Pulmonary artery endothelial cell (primary cell): ENCODE measurements around the gene SIMC1. TPM values are rescaled to one million over a fixed set of nuclear protein-coding genes. Genes with fewer than 3 reads are reported as not detected.
"Not testable (repeated sequence)": the region's sequence is repeated elsewhere in the genome, so short reads cannot be mapped to it uniquely, and the experiment has no call there.

ENCODE experiments used
- DNase-seq: peaks from one replicate; pipeline ENCODE4 v3.0.0-alpha.2; 2011; ENCODE audit warnings: low read depth, low spot score
- total RNA-seq: library from RNA; depleted of rRNA; stranded (reverse); fragments of >200 nt; gene quantifications from 2 replicates; pipeline ENCODE4 v1.2.3, GENCODE V29; 2014

The SIMC1 gene
- total RNA-seq, 1 donor from 2014 or later = 3.8 TPM

- DNase-seq = not testable (repeated sequence)
These were observed 23.7 kb upstream of the SIMC1 start for GRCh38 chr5:176214466-176215021.

GRCh38 chr5:176216393-176216916 is 21.8 kb upstream of the SIMC1 start:
- not testable (repeated sequence) for DNase-seq

- not testable (repeated sequence) for DNase-seq
These were observed 21.0 kb upstream of the SIMC1 start for GRCh38 chr5:176217188-176217729.

- DNase-seq = not testable (repeated sequence)
These were observed 20.5 kb upstream of the SIMC1 start for GRCh38 chr5:176217764-176218163.

- not testable (repeated sequence) for DNase-seq
These were observed 16.2 kb upstream of the SIMC1 start for GRCh38 chr5:176222006-176222405.

- not testable (repeated sequence) for DNase-seq
These were observed 9.9 kb upstream of the SIMC1 start for GRCh38 chr5:176228358-176228757.

DNA sequence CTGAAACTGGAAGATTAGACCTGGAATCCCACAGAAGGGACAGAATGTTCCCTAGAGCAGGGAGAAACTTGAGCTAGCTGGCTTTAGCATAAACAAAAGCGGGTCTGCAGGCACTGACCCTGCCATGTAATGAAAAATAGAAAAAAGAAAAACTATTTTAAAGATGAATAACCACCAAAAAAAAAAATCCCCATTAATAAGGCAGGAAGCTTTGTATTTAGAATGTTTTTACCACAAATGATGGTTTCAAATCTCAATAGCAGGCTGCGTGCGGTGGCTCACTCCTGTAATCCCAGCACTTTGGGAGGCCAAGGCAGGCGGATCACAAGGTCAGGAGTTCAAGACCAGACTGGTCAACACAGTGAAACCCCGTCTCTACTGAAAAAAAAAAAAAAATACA is 5.0 kb upstream of the SIMC1 start:
- not testable (repeated sequence) for DNase-seq

- DNase-seq = peak; percentile 1
These were observed 3.1 kb upstream of the SIMC1 start for GRCh38 chr5:176235155-176235554.

- DNase-seq = not testable (repeated sequence)
These were observed 540 bp downstream of the SIMC1 start for GRCh38 chr5:176238645-176239283.

DNA sequence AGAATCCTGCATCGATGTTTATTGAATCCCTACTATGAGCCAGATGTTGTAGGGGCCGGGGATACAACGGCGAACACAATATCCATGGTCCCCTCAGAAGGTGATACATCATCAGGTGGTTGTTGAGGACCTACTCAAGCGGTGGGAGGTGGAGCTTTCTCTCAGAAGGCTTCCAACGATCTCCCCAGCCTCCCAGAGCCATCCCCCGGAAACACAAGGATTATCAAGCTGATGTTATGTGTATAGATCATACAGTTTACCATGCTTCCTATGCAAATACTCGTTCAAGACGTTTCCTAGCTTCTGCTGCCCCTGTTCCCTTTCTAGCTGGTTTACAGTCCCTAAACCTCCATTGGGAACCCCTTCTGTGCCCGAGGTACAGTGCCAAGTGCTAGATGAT is 1.1 kb downstream of the SIMC1 start:
- DNase-seq = not testable (repeated sequence)

DNA sequence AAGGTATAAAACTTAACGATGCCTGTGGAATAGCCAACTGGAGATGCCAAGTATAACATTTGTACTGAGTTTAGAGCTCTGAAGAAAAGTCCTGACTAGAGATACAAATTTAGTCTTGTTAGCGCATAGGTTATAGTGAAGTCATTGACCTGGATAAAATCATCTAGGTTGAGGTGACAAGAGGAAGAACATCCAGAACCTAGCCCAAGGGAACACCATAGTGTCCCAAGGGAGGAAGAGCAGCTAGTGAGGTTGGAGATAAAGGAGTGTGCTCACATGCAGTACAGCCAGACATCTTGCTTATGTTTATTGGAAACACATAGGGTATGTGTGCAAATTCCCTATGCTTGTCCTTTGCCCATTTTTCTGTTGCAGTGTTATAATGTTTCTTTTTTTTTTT is 6.1 kb downstream of the SIMC1 start:
- DNase-seq = not testable (repeated sequence)

GRCh38 chr5:176245074-176245473 is 6.8 kb downstream of the SIMC1 start:
- not testable (repeated sequence) for DNase-seq

DNA sequence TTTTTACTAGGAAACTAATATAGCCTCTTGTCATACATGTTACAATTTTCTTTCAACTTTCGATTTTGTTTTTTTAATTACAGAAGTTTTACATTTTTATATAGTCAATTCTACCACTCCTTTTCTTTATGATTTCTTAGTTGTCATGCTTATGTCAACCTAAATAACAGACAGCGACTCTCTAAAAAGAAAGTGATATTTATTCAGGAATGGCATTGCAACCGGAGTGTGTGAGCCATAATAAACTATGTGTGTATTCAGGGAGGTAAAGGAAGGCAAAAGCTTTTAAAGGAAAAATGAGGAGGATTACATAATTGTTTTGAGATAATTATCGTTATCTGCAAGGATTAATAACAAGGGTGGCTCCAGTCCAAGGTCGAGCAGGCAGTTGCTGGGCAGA is 7.3 kb downstream of the SIMC1 start:
- DNase-seq = not testable (repeated sequence)

DNA sequence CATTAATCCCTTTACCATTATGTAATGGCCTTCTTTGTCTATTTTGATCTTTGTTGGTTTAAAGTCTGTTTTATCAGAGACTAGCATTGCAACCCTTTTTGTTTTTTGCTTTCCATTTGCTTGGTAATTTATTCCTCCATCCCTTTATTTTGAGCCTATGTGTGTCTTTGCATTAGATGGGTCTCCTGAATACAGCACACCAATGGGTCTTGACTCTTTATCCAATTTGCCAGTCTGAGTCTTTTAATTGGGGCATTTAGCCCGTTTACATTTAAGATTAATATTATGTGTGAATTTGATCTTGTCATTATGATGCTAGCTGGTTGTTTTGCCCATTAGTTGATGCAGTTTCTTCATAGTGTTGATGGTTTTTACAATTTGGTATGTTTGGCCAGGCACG is 12.5 kb downstream of the SIMC1 start:
- DNase-seq = not testable (repeated sequence)

DNA sequence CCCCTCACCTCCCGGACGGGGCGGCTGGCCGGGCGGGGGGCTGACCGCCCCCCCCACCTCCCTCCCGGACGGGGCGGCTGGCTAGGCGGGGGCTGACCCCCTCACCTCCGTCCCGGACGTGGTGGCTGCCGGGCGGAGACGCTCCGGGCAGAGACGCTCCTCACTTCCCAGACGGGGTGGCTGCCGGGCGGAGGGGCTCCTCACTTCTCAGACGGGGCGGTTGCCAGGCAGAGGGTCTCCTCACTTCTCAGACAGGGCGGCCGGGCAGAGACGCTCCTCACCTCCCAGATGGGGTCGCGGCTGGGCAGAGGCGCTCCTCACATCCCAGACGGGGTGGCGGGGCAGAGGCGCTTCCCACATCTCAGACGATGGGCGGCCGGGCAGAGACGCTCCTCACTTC is 13.9 kb downstream of the SIMC1 start:
- DNase-seq = not testable (repeated sequence)

GRCh38 chr5:176253370-176254065 is 15.3 kb downstream of the SIMC1 start:
- DNase-seq = not testable (repeated sequence)

DNA sequence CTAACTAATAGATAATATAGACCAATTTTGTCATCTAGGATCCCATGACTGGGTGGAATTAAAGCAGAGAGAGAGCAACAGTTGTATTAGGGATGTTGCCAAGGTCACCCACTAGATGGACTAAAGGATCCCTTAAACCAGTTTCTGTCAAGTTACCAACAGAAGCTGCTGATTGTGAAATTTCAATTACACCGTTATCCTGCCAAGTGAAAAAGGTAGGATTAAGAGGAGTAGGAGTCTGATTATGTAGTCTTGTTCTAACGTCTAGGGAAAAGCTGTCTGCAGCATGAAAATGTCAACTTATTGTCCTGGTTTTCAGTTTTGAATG is 15.8 kb downstream of the SIMC1 start:
- DNase-seq = not testable (repeated sequence)

- not testable (repeated sequence) for DNase-seq
These were observed 19.8 kb downstream of the SIMC1 start for GRCh38 chr5:176257871-176258505.

GRCh38 chr5:176260682-176261081 is 22.5 kb downstream of the SIMC1 start:
- not testable (repeated sequence) for DNase-seq

DNA sequence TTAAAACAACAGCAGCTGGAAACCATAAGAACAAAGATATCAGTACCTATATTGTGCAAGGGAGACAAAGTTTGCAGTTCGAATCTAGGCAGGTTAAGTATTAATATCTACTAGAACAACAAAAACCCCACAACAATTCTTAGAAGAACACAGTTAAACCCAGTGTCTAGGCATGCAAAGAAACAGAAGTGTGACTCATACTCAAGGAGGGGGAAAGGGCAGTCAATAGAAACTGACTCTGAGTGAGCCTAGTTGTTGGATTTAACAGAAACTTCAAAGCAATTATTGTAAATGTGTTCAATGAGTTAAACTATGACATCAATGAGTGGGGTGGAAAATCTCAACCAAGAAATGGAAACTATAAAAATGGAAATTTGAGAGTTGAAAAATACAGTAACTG is 28.2 kb downstream of the SIMC1 start:
- DNase-seq = not testable (repeated sequence)

DNA sequence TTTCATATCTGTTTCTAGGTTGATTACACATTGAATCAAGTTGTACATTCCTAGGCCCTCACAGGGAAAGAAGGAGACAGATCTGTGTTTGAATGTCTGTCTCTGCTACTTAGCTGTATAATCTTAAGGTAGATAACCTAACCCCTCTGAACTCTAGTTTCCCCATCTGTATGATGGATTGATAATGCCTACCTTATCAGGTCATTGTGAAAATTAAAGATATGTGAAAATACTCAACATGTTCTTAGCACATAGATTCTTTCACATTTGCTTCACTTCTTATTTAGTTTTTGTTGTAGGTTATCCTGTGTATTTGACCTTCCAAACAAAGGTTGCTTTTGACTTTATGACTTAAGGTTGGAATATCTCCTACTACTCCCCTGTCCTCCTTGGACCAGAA is 50.8 kb downstream of the SIMC1 start:
- DNase-seq = not testable (repeated sequence)
